ENCODE results near the gene TRPC4. TPM values are rescaled to one million over a fixed set of nuclear protein-coding genes. Genes with fewer than 3 reads are reported as not detected.
"Not testable (repeated sequence)": the region's sequence is repeated elsewhere in the genome, so short reads cannot be mapped to it uniquely, and the experiment has no call there.

The TRPC4 gene
- total RNA-seq, 1 donor from 2014 or later, result 7.5 TPM

GRCh38 chr13:37835392-37835791, 34.2 kb downstream of the TRPC4 start:
- no peak overlapping the region for H3K27ac Mint-ChIP-seq
- H3K4me1 Mint-ChIP-seq, result no peaks in the 10 kb centered on the region
- peaks cover 20% of the 10 kb centered on the region for H3K9me3 Mint-ChIP-seq
- no peak for TF ChIP-seq CTCF (IDR thresholded peaks at IDR 0.05; ENCODE audit: unreplicated experiment)
- no peak for DNase-seq (ENCODE audit: low spot score in 2 of 2, unreplicated experiment in 2 of 2)
- no peaks in the 10 kb centered on the region for H3K27me3 Mint-ChIP-seq (ENCODE audit: low read depth)
- H3K36me3 Mint-ChIP-seq, result peaks cover 5% of the 10 kb centered on the region
- H3K4me3 Mint-ChIP-seq, result no peak overlapping the region

DNA sequence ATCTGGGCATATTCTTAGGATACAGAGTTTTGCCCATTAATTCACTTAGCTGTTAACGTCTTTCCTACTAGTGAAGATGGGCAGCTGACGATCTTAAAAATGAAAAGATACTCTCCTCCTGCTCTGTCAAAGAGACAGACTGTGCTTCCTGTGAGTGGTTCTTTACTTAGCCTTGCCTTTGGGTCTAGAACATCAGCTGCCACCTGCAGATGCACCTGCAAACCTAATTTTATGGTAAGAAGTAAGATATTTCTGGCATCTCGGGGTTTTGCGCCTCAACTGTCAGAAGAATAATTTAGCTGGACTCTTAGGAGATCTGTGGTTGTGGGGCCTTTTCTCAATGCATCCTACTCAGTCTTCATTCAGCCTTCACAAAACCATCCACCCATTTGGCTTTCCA, 36.2 kb downstream of the TRPC4 start:
- Mint-ChIP-seq H3K4me1 (no peaks in the 10 kb centered on the region), H3K27ac (no peak overlapping the region), H3K9me3 (peaks cover 28% of the 10 kb centered on the region), H3K4me3 (no peak overlapping the region), H3K27me3 (ENCODE audit: low read depth) (no peaks in the 10 kb centered on the region), H3K36me3 (peaks cover 5% of the 10 kb centered on the region)
- no peak for TF ChIP-seq CTCF (IDR thresholded peaks at IDR 0.05; ENCODE audit: unreplicated experiment)
- DNase-seq (ENCODE audit: low spot score in 2 of 2, unreplicated experiment in 2 of 2), result no peak

DNA sequence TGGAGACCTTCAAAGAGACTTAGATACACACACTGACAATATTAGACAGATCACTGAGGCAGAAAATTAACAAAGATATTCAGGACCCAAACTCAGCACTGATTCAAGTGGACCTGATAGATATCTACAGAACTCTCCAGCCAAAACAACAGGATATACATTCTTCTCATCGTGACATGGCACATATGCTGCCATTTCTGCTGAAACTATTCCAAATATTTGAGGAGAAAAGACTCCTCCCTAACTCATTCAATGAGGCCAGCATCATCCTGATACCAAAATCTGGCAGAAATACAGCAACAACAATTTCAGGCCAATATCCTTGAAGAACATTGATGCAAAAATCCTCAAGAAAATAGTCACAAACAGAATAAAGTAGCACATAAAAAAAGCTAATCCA, 53.3 kb downstream of the TRPC4 start:
- Mint-ChIP-seq H3K9me3 (peaks cover 74% of the 10 kb centered on the region), H3K27me3 (ENCODE audit: low read depth) (no peaks in the 10 kb centered on the region), H3K36me3 (peaks cover 25% of the 10 kb centered on the region), H3K27ac (no peak overlapping the region), H3K4me1 (no peaks in the 10 kb centered on the region), H3K4me3 (no peak overlapping the region)
- TF ChIP-seq CTCF (IDR thresholded peaks at IDR 0.05; ENCODE audit: unreplicated experiment), result no peak
- DNase-seq (ENCODE audit: low spot score in 2 of 2, unreplicated experiment in 2 of 2), result no peak

DNA sequence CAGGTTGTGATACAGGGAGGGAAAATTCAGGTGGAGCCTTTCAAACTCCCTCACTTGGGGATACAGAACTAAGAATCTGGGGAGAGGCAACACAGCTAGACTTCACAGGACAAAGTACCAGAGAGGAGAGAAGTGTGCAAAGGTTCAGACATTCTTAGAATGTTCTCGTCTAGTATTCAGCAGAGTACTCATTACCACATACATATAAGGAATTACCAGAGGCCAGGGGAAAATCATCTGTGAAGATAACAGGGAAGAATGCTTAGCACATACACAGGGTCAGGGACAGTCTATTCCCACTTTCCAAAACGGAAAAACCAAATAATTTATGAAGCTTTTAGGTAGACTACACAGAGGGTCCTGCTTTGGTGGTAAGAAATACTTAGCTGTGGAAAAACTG, 58.1 kb downstream of the TRPC4 start:
- Mint-ChIP-seq H3K4me1 (no peaks in the 10 kb centered on the region), H3K27me3 (ENCODE audit: low read depth) (no peaks in the 10 kb centered on the region), H3K9me3 (peaks cover 53% of the 10 kb centered on the region), H3K27ac (no peak overlapping the region), H3K36me3 (peaks cover 19% of the 10 kb centered on the region), H3K4me3 (no peak overlapping the region)
- DNase-seq (ENCODE audit: low spot score in 2 of 2, unreplicated experiment in 2 of 2), result no peak
- no peak for TF ChIP-seq CTCF (IDR thresholded peaks at IDR 0.05; ENCODE audit: unreplicated experiment)

- no peak for DNase-seq (ENCODE audit: low spot score in 2 of 2, unreplicated experiment in 2 of 2)
- H3K9me3 Mint-ChIP-seq, result peaks cover 29% of the 10 kb centered on the region
- H3K27ac Mint-ChIP-seq, result no peak overlapping the region
- H3K4me3 Mint-ChIP-seq, result no peak overlapping the region
- H3K36me3 Mint-ChIP-seq, result peaks cover 2% of the 10 kb centered on the region
- H3K4me1 Mint-ChIP-seq, result no peaks in the 10 kb centered on the region
- H3K27me3 Mint-ChIP-seq (ENCODE audit: low read depth), result no peaks in the 10 kb centered on the region
- TF ChIP-seq CTCF (IDR thresholded peaks at IDR 0.05; ENCODE audit: unreplicated experiment), result no peak
Observed at GRCh38 chr13:37806666-37807065, 62.9 kb downstream of the TRPC4 start.

GRCh38 chr13:37797631-37798030, 71.9 kb downstream of the TRPC4 start:
- Mint-ChIP-seq H3K27ac (peak overlapping the region; percentile 49), H3K27me3 (ENCODE audit: low read depth) (no peaks in the 10 kb centered on the region), H3K36me3 (no peaks in the 10 kb centered on the region), H3K9me3 (no peaks in the 10 kb centered on the region), H3K4me1 (peaks cover 23% of the 10 kb centered on the region), H3K4me3 (no peak overlapping the region)
- TF ChIP-seq CTCF (IDR thresholded peaks at IDR 0.05; ENCODE audit: unreplicated experiment), result no peak
- DNase-seq (ENCODE audit: low spot score in 2 of 2, unreplicated experiment in 2 of 2), result no peak

DNA sequence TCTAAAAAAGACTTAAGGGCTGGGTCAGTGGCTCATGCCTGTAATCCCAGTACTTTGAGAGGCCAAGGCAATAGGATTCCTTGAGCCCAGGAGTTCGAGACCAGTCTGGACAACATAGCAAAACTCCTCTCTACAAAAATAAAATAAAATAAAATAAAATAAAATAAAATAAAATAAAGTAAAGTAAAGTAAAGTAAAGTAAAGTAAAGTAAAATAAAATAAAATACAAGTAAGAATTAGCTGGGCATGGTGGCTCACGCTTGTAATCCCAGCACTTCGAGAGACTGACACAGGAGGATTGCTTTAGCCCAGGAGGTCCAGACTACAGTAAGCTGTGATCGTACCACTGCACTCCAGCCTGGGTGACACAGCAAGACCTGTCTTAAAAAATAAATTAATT, 72.8 kb downstream of the TRPC4 start:
- H3K27ac Mint-ChIP-seq; H3K9me3 Mint-ChIP-seq; DNase-seq (ENCODE audit: low spot score in 2 of 2, unreplicated experiment in 2 of 2); H3K27me3 Mint-ChIP-seq (ENCODE audit: low read depth); H3K4me3 Mint-ChIP-seq; H3K36me3 Mint-ChIP-seq: not testable (repeated sequence)
- H3K4me1 Mint-ChIP-seq, result peaks cover 23% of the 10 kb centered on the region
